WTC11 (cell line): ENCODE data around the gene EYA2. TPM values are rescaled to one million over a fixed set of nuclear protein-coding genes. Genes with fewer than 3 reads are reported as not detected.

Source experiments
- ATAC-seq: fragments of 200-7000 bp; cut with Tn5 transposase; 2 replicates; pipeline ENCODE4 v1.10.0; 2021; ENCODE audit warnings: mild to moderate bottlenecking, moderate library complexity
- CTCF ChIA-PET: fragments of 300-600 bp; sonication (Branson Sonifier 250); formaldehyde crosslinking; loops from one replicate; lab custom pipeline; 2021; ENCODE audit warnings: antibody characterized with exemption; lab: Charles Lee
- POLR2A ChIA-PET: fragments of 350-600 bp; sonication (Branson Sonifier 250); formaldehyde crosslinking; loops from one replicate; lab custom pipeline; 2021; ENCODE audit warnings: antibody characterized with exemption; lab: Charles Lee
- DNase-seq: peaks from one replicate; pipeline ENCODE4 v3.0.0; 2021; ENCODE audit warnings: low spot score
- H3K27ac Mint-ChIP-seq: 2 replicates; pipeline ENCODE4 v1.8.0; 2021; ENCODE audit warnings: mixed read lengths
- H3K27me3 Mint-ChIP-seq: 2 replicates; pipeline ENCODE4 v1.8.0; 2021; ENCODE audit warnings: low read depth, mild to moderate bottlenecking, moderate library complexity, mixed read lengths
- H3K36me3 Mint-ChIP-seq: 2 replicates; pipeline ENCODE4 v1.8.0; 2021; ENCODE audit warnings: mixed read lengths
- H3K4me1 Mint-ChIP-seq: 2 replicates; pipeline ENCODE4 v1.8.0; 2022; ENCODE audit warnings: mixed read lengths
- H3K4me3 Mint-ChIP-seq: 2 replicates; pipeline ENCODE4 v1.8.0; 2021; ENCODE audit warnings: mild to moderate bottlenecking, moderate library complexity, mixed read lengths
- H3K9me3 Mint-ChIP-seq: 2 replicates; pipeline ENCODE4 v1.8.0; 2021; ENCODE audit warnings: mixed read lengths
- CDX4 ChIP-seq: fragments of 250-450 bp; sonication (Bioruptor Pico); IDR thresholded peaks from 2 replicates; pipeline ENCODE4 v1.9.0; 2021; ENCODE audit warnings: moderate library complexity, mild to moderate bottlenecking, inconsistent platforms, borderline replicate concordance
- EMX1 ChIP-seq: fragments of 250-450 bp; sonication (Bioruptor Pico); IDR thresholded peaks from 2 replicates; pipeline ENCODE4 v1.8.0; 2021; ENCODE audit warnings: mild to moderate bottlenecking
- ERG ChIP-seq: fragments of 250-450 bp; sonication (Bioruptor Pico); IDR thresholded peaks from 2 replicates; pipeline ENCODE4 v1.8.0; 2021; ENCODE audit warnings: mild to moderate bottlenecking
- ESRRA ChIP-seq: sonication (generic); formaldehyde crosslinking; IDR thresholded peaks from 2 replicates; pipeline ENCODE4 v1.8.1; 2022; ENCODE audit warnings: mild to moderate bottlenecking, missing genetic modification reagents, borderline replicate concordance
- ETV6 ChIP-seq: sonication (generic); formaldehyde crosslinking; IDR thresholded peaks from 2 replicates; pipeline ENCODE4 v1.8.1; 2022; ENCODE audit warnings: mild to moderate bottlenecking, missing genetic modification reagents
- GABPB1 ChIP-seq: sonication (generic); formaldehyde crosslinking; IDR thresholded peaks from 2 replicates; pipeline ENCODE4 v1.8.1; 2023; ENCODE audit warnings: mild to moderate bottlenecking, missing genetic modification reagents
- IRF2 ChIP-seq: sonication (generic); formaldehyde crosslinking; IDR thresholded peaks from 2 replicates; pipeline ENCODE4 v1.8.0; 2022; ENCODE audit warnings: low read depth, missing genetic modification reagents, borderline replicate concordance
- NFYB ChIP-seq: sonication (generic); formaldehyde crosslinking; conservative IDR thresholded peaks from 2 replicates; pipeline ENCODE4 v1.8.0; 2022; ENCODE audit warnings: low read depth, missing genetic modification reagents
- NR1H2 ChIP-seq: sonication (generic); formaldehyde crosslinking; IDR thresholded peaks from 2 replicates; pipeline ENCODE4 v1.9.0; 2021; ENCODE audit warnings: mild to moderate bottlenecking, moderate library complexity, missing genetic modification reagents
- NR2C2 ChIP-seq: sonication (generic); formaldehyde crosslinking; IDR thresholded peaks from 2 replicates; pipeline ENCODE4 v1.8.0; 2022; ENCODE audit warnings: mild to moderate bottlenecking, missing genetic modification reagents
- RORB ChIP-seq: fragments of 250-450 bp; sonication (Bioruptor Pico); IDR thresholded peaks from 2 replicates; pipeline ENCODE4 v1.9.0; 2021; ENCODE audit warnings: mild to moderate bottlenecking
- USF1 ChIP-seq: sonication (generic); formaldehyde crosslinking; IDR thresholded peaks from 2 replicates; pipeline ENCODE4 v1.8.0; 2022; ENCODE audit warnings: mild to moderate bottlenecking, missing genetic modification reagents
- ZNF219 ChIP-seq: sonication (generic); formaldehyde crosslinking; IDR thresholded peaks from 2 replicates; pipeline ENCODE4 v1.8.0; 2023; ENCODE audit warnings: missing genetic modification reagents, mild to moderate bottlenecking, borderline replicate concordance
- ZNF317 ChIP-seq: sonication (generic); formaldehyde crosslinking; IDR thresholded peaks from 2 replicates; pipeline ENCODE4 v1.8.1; 2023; ENCODE audit warnings: low read depth, mild to moderate bottlenecking, moderate library complexity, missing genetic modification reagents, borderline replicate concordance
- ZNF396 ChIP-seq: fragments of 250-450 bp; sonication (Bioruptor Pico); IDR thresholded peaks from 2 replicates; pipeline ENCODE4 v1.8.0; 2021; ENCODE audit warnings: mild to moderate bottlenecking, moderate library complexity, borderline replicate concordance
- total RNA-seq: library from RNA; stranded (reverse); gene quantifications from 3 replicates; pipeline ENCODE4 v1.2.3, GENCODE V29; 2021
- TF ChIP-seq, protein P1 (sequence below): sonication (generic); formaldehyde crosslinking; IDR thresholded peaks from 2 replicates; pipeline ENCODE4 v1.8.0; 2023; ENCODE audit warnings: missing genetic modification reagents
- TF ChIP-seq, protein P2 (sequence below): sonication (generic); formaldehyde crosslinking; IDR thresholded peaks from 2 replicates; pipeline ENCODE4 v1.8.0; 2022; ENCODE audit warnings: missing genetic modification reagents
- TF ChIP-seq, protein P3 (sequence below): sonication (generic); formaldehyde crosslinking; IDR thresholded peaks from 2 replicates; pipeline ENCODE4 v1.8.0; 2023; ENCODE audit warnings: missing genetic modification reagents, mild to moderate bottlenecking, borderline replicate concordance
- TF ChIP-seq, protein P4 (sequence below): sonication (generic); formaldehyde crosslinking; IDR thresholded peaks from 2 replicates; pipeline ENCODE4 v1.8.0; 2022; ENCODE audit warnings: mild to moderate bottlenecking, missing genetic modification reagents
- TF ChIP-seq, protein P5 (sequence below): sonication (generic); formaldehyde crosslinking; conservative IDR thresholded peaks from 2 replicates; pipeline ENCODE4 v1.8.1; 2022; ENCODE audit warnings: mild to moderate bottlenecking, missing genetic modification reagents

The EYA2 gene
- total RNA-seq, 1 experiment from 2014 or later, result 1.5 TPM

DNA sequence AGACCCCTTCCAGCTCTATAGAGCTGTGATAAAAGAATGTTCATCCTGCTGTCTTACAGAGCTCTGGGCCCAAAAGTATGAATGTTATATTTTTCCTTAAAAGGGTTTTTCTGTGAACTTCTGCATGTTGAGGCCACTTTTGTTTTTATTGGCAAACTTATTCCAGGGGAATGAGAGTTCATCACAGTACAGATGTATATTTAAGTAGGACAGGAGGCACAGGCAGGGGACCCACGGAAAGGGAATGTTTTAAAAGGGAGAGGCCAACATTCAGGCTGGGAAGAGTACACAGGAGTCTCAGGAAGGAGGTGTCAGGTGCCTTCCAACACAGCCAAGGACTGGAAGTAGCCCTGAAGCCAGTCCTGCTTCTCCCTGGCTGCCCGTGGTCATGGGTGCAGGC is 148.4 kb downstream of the EYA2 start (continued):
- no peak for TF ChIP-seq USF1

- ChIA-PET POLR2A (no interaction called here), CTCF (no interaction called here)
- H3K9me3 Mint-ChIP-seq, result peaks cover 43% of the 10 kb centered on the region
- H3K27ac Mint-ChIP-seq, result no peak overlapping the region
- H3K36me3 Mint-ChIP-seq, result 0 out of 2 replicates have a peak, but pooled peaks cover 8% of the 10 kb centered on the region
- TF ChIP-seq NR1H2 (CRISPR knock-in tag), result no peak
- no peak for TF ChIP-seq ZNF396 (CRISPR knock-in tag)
- no peak for TF ChIP-seq RORB (CRISPR knock-in tag)
- TF ChIP-seq, protein P1, sequence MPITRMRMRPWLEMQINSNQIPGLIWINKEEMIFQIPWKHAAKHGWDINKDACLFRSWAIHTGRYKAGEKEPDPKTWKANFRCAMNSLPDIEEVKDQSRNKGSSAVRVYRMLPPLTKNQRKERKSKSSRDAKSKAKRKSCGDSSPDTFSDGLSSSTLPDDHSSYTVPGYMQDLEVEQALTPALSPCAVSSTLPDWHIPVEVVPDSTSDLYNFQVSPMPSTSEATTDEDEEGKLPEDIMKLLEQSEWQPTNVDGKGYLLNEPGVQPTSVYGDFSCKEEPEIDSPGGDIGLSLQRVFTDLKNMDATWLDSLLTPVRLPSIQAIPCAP (CRISPR knock-in tag), result no peak
- no peak for TF ChIP-seq ETV6
- no peak for TF ChIP-seq ZNF219 (CRISPR knock-in tag)
- no peak for TF ChIP-seq IRF2 (CRISPR knock-in tag)
- TF ChIP-seq GABPB1 (CRISPR knock-in tag), result no peak
- TF ChIP-seq, protein P2, sequence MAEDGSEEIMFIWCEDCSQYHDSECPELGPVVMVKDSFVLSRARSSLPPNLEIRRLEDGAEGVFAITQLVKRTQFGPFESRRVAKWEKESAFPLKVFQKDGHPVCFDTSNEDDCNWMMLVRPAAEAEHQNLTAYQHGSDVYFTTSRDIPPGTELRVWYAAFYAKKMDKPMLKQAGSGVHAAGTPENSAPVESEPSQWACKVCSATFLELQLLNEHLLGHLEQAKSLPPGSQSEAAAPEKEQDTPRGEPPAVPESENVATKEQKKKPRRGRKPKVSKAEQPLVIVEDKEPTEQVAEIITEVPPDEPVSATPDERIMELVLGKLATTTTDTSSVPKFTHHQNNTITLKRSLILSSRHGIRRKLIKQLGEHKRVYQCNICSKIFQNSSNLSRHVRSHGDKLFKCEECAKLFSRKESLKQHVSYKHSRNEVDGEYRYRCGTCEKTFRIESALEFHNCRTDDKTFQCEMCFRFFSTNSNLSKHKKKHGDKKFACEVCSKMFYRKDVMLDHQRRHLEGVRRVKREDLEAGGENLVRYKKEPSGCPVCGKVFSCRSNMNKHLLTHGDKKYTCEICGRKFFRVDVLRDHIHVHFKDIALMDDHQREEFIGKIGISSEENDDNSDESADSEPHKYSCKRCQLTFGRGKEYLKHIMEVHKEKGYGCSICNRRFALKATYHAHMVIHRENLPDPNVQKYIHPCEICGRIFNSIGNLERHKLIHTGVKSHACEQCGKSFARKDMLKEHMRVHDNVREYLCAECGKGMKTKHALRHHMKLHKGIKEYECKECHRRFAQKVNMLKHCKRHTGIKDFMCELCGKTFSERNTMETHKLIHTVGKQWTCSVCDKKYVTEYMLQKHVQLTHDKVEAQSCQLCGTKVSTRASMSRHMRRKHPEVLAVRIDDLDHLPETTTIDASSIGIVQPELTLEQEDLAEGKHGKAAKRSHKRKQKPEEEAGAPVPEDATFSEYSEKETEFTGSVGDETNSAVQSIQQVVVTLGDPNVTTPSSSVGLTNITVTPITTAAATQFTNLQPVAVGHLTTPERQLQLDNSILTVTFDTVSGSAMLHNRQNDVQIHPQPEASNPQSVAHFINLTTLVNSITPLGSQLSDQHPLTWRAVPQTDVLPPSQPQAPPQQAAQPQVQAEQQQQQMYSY (CRISPR knock-in tag), result no peak
- TF ChIP-seq ERG, result no peak
- H3K4me3 Mint-ChIP-seq, result no peak overlapping the region
- no peaks in the 10 kb centered on the region for H3K4me1 Mint-ChIP-seq
- no peak for ATAC-seq
- H3K27me3 Mint-ChIP-seq, result no peaks in the 10 kb centered on the region
- DNase-seq, result no peak
Measured at GRCh38 chr20:47044938-47045337, 150.3 kb downstream of the EYA2 start.

DNA sequence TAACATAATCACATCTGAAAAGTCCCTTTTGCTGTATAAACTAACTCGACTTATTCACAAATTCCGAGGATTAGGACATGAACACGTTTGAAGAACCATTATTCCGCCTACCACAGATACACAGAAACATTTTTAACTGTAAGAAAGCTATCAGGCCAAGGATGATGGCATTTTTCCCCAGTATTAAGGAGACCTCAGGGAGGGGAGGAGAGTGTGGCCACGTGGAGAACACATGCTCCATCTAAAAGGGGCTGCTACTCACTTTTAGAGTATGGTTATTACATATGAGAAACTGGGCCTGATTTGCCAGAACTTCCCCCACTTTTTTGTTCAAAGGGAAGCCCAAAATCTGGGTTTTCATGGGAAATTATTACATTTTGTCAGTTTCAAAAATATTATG is 153.4 kb downstream of the EYA2 start:
- Mint-ChIP-seq H3K4me3 (no peak overlapping the region), H3K36me3 (0 out of 2 replicates have a peak, but pooled peaks cover 8% of the 10 kb centered on the region), H3K4me1 (no peaks in the 10 kb centered on the region), H3K9me3 (peaks cover 43% of the 10 kb centered on the region), H3K27ac (no peak overlapping the region), H3K27me3 (no peaks in the 10 kb centered on the region)
- ChIA-PET POLR2A (no interaction called here), CTCF (no interaction called here)
- DNase-seq, result no peak
- ATAC-seq, result no peak
- no peak for TF ChIP-seq ESRRA
- no peak for TF ChIP-seq EMX1 (CRISPR knock-in tag)
- TF ChIP-seq, protein P3, sequence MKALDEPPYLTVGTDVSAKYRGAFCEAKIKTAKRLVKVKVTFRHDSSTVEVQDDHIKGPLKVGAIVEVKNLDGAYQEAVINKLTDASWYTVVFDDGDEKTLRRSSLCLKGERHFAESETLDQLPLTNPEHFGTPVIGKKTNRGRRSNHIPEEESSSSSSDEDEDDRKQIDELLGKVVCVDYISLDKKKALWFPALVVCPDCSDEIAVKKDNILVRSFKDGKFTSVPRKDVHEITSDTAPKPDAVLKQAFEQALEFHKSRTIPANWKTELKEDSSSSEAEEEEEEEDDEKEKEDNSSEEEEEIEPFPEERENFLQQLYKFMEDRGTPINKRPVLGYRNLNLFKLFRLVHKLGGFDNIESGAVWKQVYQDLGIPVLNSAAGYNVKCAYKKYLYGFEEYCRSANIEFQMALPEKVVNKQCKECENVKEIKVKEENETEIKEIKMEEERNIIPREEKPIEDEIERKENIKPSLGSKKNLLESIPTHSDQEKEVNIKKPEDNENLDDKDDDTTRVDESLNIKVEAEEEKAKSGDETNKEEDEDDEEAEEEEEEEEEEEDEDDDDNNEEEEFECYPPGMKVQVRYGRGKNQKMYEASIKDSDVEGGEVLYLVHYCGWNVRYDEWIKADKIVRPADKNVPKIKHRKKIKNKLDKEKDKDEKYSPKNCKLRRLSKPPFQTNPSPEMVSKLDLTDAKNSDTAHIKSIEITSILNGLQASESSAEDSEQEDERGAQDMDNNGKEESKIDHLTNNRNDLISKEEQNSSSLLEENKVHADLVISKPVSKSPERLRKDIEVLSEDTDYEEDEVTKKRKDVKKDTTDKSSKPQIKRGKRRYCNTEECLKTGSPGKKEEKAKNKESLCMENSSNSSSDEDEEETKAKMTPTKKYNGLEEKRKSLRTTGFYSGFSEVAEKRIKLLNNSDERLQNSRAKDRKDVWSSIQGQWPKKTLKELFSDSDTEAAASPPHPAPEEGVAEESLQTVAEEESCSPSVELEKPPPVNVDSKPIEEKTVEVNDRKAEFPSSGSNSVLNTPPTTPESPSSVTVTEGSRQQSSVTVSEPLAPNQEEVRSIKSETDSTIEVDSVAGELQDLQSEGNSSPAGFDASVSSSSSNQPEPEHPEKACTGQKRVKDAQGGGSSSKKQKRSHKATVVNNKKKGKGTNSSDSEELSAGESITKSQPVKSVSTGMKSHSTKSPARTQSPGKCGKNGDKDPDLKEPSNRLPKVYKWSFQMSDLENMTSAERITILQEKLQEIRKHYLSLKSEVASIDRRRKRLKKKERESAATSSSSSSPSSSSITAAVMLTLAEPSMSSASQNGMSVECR (CRISPR knock-in tag), result no peak
- TF ChIP-seq, protein P4, sequence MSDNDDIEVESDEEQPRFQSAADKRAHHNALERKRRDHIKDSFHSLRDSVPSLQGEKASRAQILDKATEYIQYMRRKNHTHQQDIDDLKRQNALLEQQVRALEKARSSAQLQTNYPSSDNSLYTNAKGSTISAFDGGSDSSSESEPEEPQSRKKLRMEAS (CRISPR knock-in tag), result no peak
- TF ChIP-seq NR2C2, result no peak
- no peak for TF ChIP-seq CDX4 (CRISPR knock-in tag)
- TF ChIP-seq, protein P5, sequence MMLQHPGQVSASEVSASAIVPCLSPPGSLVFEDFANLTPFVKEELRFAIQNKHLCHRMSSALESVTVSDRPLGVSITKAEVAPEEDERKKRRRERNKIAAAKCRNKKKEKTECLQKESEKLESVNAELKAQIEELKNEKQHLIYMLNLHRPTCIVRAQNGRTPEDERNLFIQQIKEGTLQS, result no peak
- TF ChIP-seq ZNF317 (CRISPR knock-in tag), result no peak
- no peak for TF ChIP-seq NFYB (CRISPR knock-in tag)
